CD4-positive, alpha-beta T cell (primary cell): ENCODE results near the gene PANX2. TPM values are rescaled to one million over a fixed set of nuclear protein-coding genes. Genes with fewer than 3 reads are reported as not detected.
"Not testable (repeated sequence)": the region's sequence is repeated elsewhere in the genome, so short reads cannot be mapped to it uniquely, and the experiment has no call there.

ENCODE experiments used
- ATAC-seq: fragments of 200-7000 bp; cut with Tn5 transposase; one replicate; pipeline ENCODE4 v1.10.0; 2022; ENCODE audit warnings: mild to moderate bottlenecking; ENCODE audit not compliant: poor library complexity
- CTCF ChIA-PET: fragments of 350-600 bp; sonication (Branson Sonifier 250); formaldehyde crosslinking; loops from one replicate; lab custom pipeline; 2021; ENCODE audit warnings: antibody characterized with exemption, inconsistent platforms; lab: Charles Lee
- POLR2A ChIA-PET: fragments of 350-600 bp; sonication (Branson Sonifier 250); formaldehyde crosslinking; loops from one replicate; lab custom pipeline; 2021; ENCODE audit warnings: antibody characterized with exemption, inconsistent platforms; lab: Charles Lee
- DNase-seq, 14 experiments: peaks; one replicate each; pipeline ENCODE4 v3.0.0-alpha.2; 2013 to 2020; ENCODE audit warnings: mixed read lengths in 2 of 14
- H3K27ac ChIP-seq, 2 donors: one replicate each; pipeline versions ENCODE4 v1.5.1 to v1.7.0; 2013; ENCODE audit warnings: low read length in 2 of 2, low read depth in 1 of 2, mild to moderate bottlenecking in 1 of 2
- H3K27me3 ChIP-seq, 2 experiments: 1 replicate in 1 of 2; 2 replicates in 1 of 2; pipeline versions ENCODE4 v1.6.1 to v1.7.0; 2013; ENCODE audit warnings: low read length in 2 of 2, control low read depth in 1 of 2, mild to moderate bottlenecking in 1 of 2, moderate library complexity in 1 of 2; ENCODE audit not compliant: insufficient read depth in 2 of 2, control insufficient read depth in 1 of 2
- H3K36me3 ChIP-seq: one replicate; pipeline ENCODE4 v1.6.1; 2013; ENCODE audit warnings: low read length, control low read depth; ENCODE audit not compliant: insufficient read depth
- H3K4me1 ChIP-seq: one replicate; pipeline ENCODE4 v1.6.1; 2013; ENCODE audit warnings: low read length, control low read depth; ENCODE audit not compliant: insufficient read depth
- H3K4me3 ChIP-seq: one replicate; pipeline ENCODE4 v1.5.1; 2013; ENCODE audit warnings: mild to moderate bottlenecking, low read length, moderate library complexity
- H3K9me3 ChIP-seq, 2 experiments: 1 replicate in 1 of 2; 2 replicates in 1 of 2; pipeline versions ENCODE4 v1.6.1 to v1.7.0; 2013; ENCODE audit warnings: low read length in 2 of 2, mild to moderate bottlenecking in 2 of 2, control low read depth in 1 of 2, moderate library complexity in 1 of 2; ENCODE audit not compliant: control insufficient read depth in 1 of 2, insufficient read depth in 1 of 2
- H3K27ac Mint-ChIP-seq: one replicate; pipeline ENCODE4 v1.8.0; 2020; ENCODE audit warnings: mixed read lengths
- H3K27me3 Mint-ChIP-seq: one replicate; pipeline ENCODE4 v1.8.0; 2021; ENCODE audit warnings: mixed read lengths
- H3K36me3 Mint-ChIP-seq: one replicate; pipeline ENCODE4 v1.8.0; 2021; ENCODE audit warnings: low read depth, mixed read lengths
- H3K4me1 Mint-ChIP-seq: one replicate; pipeline ENCODE4 v1.8.0; 2021; ENCODE audit warnings: low read depth, mixed read lengths
- H3K4me3 Mint-ChIP-seq: one replicate; pipeline ENCODE4 v1.8.0; 2020; ENCODE audit warnings: mild to moderate bottlenecking, mixed read lengths
- H3K9me3 Mint-ChIP-seq: one replicate; pipeline ENCODE4 v1.8.0; 2020; ENCODE audit warnings: mixed read lengths
- intact Hi-C, 2 experiments: fragments of 100-400 bp; cut with DNase I in 1 of 2; cut with micrococcal nuclease in 1 of 2; formaldehyde crosslinking; loops; one replicate each; pipeline versions ENCODE4 v1.15.1 to v1.9.0; 2023 to 2025; cut with DNase I, micrococcal nuclease
- total RNA-seq, 174 experiments: library from RNA in 2 of 174; stranded (reverse) in 2 of 174; gene quantifications; one replicate each; pipeline ENCODE4 v1.2.3 and lab custom pipeline; 2021 to 2026
- TF ChIP-seq, protein P1 (sequence below): fragments of 200-600 bp; IDR thresholded peaks from one replicate; pipeline ENCODE4 v1.8.0; 2022; ENCODE audit warnings: antibody characterized with exemption, mild to moderate bottlenecking

PANX2 gene
- total RNA-seq, 2 experiments from 2014 or later: 0.11 to 0.16 TPM

DNA sequence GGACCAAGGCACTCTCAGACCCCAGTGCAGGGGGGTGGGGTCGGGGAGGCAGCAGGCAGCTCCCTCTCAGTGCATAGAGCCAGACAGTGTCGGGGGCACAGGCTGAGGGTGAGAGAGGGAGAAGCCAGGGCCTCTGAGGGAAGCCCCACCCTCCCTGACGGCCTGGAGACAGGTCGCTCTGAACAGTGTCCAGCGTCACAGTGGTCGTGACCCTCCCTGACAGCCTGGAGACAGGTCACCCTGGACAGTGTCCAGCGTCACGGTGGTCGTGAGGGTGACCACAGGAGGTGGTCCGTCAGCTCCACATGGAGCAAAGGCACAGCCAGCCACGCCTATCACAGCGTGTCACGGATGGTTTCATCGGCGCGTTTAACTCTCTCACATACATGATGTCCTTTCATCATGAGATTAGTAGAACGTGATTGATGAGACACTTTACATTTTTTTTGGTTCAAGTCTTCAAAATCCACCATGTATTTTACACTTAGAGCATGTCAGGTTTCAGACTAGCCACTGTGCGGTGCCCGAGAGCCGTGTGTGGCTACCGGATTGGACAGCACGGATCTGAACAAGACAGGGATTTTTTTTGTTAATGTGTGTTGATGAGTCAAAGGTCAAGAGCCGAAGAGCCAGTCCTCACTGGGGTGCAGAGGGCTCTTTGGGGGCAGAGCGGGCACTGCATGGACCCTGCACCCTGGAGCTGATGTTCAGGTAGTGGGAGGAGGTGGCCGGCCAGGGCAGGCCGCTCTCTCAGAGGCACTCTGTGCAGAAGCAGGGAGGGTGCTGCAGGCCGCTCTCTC is 23.9 kb upstream of the PANX2 start:
- TF ChIP-seq, protein P1, sequence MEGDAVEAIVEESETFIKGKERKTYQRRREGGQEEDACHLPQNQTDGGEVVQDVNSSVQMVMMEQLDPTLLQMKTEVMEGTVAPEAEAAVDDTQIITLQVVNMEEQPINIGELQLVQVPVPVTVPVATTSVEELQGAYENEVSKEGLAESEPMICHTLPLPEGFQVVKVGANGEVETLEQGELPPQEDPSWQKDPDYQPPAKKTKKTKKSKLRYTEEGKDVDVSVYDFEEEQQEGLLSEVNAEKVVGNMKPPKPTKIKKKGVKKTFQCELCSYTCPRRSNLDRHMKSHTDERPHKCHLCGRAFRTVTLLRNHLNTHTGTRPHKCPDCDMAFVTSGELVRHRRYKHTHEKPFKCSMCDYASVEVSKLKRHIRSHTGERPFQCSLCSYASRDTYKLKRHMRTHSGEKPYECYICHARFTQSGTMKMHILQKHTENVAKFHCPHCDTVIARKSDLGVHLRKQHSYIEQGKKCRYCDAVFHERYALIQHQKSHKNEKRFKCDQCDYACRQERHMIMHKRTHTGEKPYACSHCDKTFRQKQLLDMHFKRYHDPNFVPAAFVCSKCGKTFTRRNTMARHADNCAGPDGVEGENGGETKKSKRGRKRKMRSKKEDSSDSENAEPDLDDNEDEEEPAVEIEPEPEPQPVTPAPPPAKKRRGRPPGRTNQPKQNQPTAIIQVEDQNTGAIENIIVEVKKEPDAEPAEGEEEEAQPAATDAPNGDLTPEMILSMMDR: no peak
- H3K36me3 ChIP-seq: no peaks in the 10 kb centered on the region
- no peak overlapping the region for H3K27ac ChIP-seq
- no peaks in the 10 kb centered on the region for H3K27me3 ChIP-seq
- H3K4me3 ChIP-seq: no peak overlapping the region
- H3K27me3 Mint-ChIP-seq: peaks cover 3% of the 10 kb centered on the region
- H3K4me1 ChIP-seq: peaks cover 6% of the 10 kb centered on the region
- H3K27ac Mint-ChIP-seq: no peak overlapping the region
- H3K9me3 ChIP-seq: peaks cover 0 to 4% of the 10 kb centered on the region in 2 experiments
- peaks cover 4% of the 10 kb centered on the region for H3K4me1 Mint-ChIP-seq
- H3K36me3 Mint-ChIP-seq: no peaks in the 10 kb centered on the region
- H3K9me3 Mint-ChIP-seq: no peaks in the 10 kb centered on the region
- ATAC-seq (no peak), DNase-seq (peak in 1 of 14 experiments; percentile 26)
- POLR2A ChIA-PET: no interaction called here
- CTCF ChIA-PET: no interaction called here
- intact Hi-C loops: loop anchor here in 1 of 2 experiments (5.0 to 10.0 kb wide), 4 partner anchors 181 to 476 kb away; partner anchors contain the start of genes DENND6B and PPP6R2
- H3K4me3 Mint-ChIP-seq: no peak overlapping the region

DNA sequence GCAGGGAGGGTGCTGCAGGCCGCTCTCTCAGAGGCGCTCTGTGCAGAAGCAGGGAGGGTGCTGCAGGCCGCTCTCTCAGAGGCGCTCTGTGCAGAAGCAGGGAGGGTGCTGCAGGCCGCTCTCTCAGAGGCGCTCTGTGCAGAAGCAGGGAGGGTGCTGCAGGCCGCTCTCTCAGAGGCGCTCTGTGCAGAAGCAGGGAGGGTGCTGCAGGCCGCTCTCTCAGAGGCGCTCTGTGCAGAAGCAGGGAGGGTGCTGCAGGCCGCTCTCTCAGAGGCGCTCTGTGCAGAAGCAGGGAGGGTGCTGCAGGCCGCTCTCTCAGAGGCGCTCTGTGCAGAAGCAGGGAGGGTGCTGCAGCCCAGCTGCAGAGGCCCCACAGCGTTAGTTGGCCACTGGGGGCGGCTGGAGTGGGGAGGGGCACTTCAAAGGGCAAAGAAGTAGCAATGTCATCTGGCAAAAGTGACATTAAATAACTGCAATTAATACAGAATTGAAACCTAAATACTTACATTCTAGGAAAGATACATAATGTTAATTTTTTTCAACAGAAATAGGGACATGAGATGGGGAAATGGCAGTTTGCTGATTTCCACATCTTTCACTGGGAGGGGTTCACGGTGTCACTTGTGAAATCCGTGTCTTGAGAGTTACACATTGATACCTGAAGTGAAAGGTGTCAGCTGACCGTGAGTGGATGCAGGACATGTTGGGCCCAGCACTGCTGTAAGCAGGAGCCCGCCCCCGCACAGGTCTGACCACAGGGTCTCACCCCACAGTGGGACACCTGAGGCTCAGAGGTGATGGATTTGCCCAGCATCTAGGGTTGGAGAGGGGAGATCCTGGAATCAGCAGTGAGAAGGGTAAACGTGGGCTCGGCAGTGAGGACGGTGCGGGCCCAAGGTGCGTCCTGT is 23.0 kb upstream of the PANX2 start:
- DNase-seq, H3K4me1 ChIP-seq, H3K27ac Mint-ChIP-seq, H3K9me3 ChIP-seq, H3K4me3 Mint-ChIP-seq, H3K27ac ChIP-seq, H3K27me3 ChIP-seq, H3K4me3 ChIP-seq, H3K9me3 Mint-ChIP-seq, H3K36me3 Mint-ChIP-seq, POLR2A ChIA-PET, H3K27me3 Mint-ChIP-seq, H3K36me3 ChIP-seq, ATAC-seq, H3K4me1 Mint-ChIP-seq: not testable (repeated sequence)
- intact Hi-C loops: loop anchor here in 1 of 2 experiments (5.0 to 10.0 kb wide), 4 partner anchors 180 to 475 kb away; partner anchors contain the start of genes DENND6B and PPP6R2
- CTCF ChIA-PET: interaction anchor here (1.3 to 2.1 kb wide), 3 partner anchors 44 to 117 kb away, joined by 3 to 6 read pairs (median 6); no protein-coding TSS in a partner anchor

DNA sequence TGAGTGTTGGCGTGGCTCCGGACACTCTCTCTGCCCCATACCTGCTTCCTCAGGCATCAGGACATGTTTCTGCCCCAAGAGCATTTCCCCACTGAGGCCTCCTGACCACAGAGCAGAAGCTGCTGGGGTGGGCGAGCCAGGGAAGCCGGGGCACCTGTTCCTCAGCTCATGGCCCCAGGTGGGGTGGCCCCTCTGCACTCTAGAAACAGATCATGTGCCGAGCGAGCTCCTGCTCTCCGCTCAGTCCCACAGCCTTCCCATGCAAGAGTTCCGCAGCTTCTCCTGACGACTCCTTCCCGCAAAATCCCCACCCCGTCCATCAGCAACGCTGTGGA is 22.4 kb upstream of the PANX2 start:
- TF ChIP-seq, protein P1: no peak
- H3K36me3 ChIP-seq: no peaks in the 10 kb centered on the region
- peaks cover 0 to 4% of the 10 kb centered on the region in 2 experiments for H3K9me3 ChIP-seq
- H3K27ac ChIP-seq: no peak overlapping the region
- no peaks in the 10 kb centered on the region for H3K36me3 Mint-ChIP-seq
- H3K9me3 Mint-ChIP-seq: no peaks in the 10 kb centered on the region
- no peak overlapping the region for H3K4me3 Mint-ChIP-seq
- no peak for ATAC-seq
- no peaks in the 10 kb centered on the region for H3K27me3 ChIP-seq
- peaks cover 6% of the 10 kb centered on the region for H3K4me1 ChIP-seq
- H3K27ac Mint-ChIP-seq: no peak overlapping the region
- no peak overlapping the region for H3K4me3 ChIP-seq
- intact Hi-C loops: loop anchor here in 1 of 2 experiments (5.0 to 10.0 kb wide), 4 partner anchors 179 to 474 kb away; partner anchors contain the start of genes DENND6B and PPP6R2
- ChIA-PET CTCF (interaction anchor here (1.1 to 2.1 kb wide), 6 partner anchors 25 to 118 kb away, joined by 3 to 6 read pairs (median 4); no protein-coding TSS in a partner anchor), POLR2A (no interaction called here)
- H3K4me1 Mint-ChIP-seq: peaks cover 4% of the 10 kb centered on the region
- H3K27me3 Mint-ChIP-seq: peaks cover 3% of the 10 kb centered on the region
- no peak for DNase-seq
